Activated T-helper 2 cell treated with anti-CD3 and anti-CD28 coated beads, Interferon-gamma antibody, Interleukin-2, Interleukin-4, amounts not matched to agents 10 μg/mL and 5 μg/mL and 100 μg/mL, durations not matched to agents 14 hours and 24 hours and 36 hours (primary cell): ENCODE measurements around the gene IBA57. TPM values are rescaled to one million over a fixed set of nuclear protein-coding genes. Genes with fewer than 3 reads are reported as not detected.

ENCODE experiments used
- DNase-seq: peaks from one replicate; pipeline ENCODE4 v3.0.0; 2021; ENCODE audit warnings: low spot score
- H3K27ac Mint-ChIP-seq: one replicate; pipeline ENCODE4 v1.8.0; 2021; ENCODE audit warnings: mixed read lengths
- H3K27me3 Mint-ChIP-seq: one replicate; pipeline ENCODE4 v1.8.0; 2021; ENCODE audit warnings: low read depth, mixed read lengths
- H3K36me3 Mint-ChIP-seq: one replicate; pipeline ENCODE4 v1.8.0; 2021; ENCODE audit warnings: low read depth, mixed read lengths
- H3K4me1 Mint-ChIP-seq: one replicate; pipeline ENCODE4 v1.8.0; 2021; ENCODE audit warnings: low read depth, mixed read lengths
- H3K4me3 Mint-ChIP-seq: one replicate; pipeline ENCODE4 v1.8.0; 2021; ENCODE audit warnings: low read depth, mild to moderate bottlenecking, moderate library complexity, mixed read lengths
- H3K9me3 Mint-ChIP-seq: one replicate; pipeline ENCODE4 v1.8.0; 2021; ENCODE audit warnings: mixed read lengths
- intact Hi-C: fragments of 100-400 bp; cut with micrococcal nuclease; formaldehyde crosslinking; loops from one replicate; pipeline ENCODE4 v1.15.1; 2023
- total RNA-seq: library from RNA; stranded (reverse); gene quantifications from 2 replicates; pipeline ENCODE4 v1.2.3, GENCODE V29; 2022

IBA57 gene
- total RNA-seq, 1 donor from 2014 or later = 7.6 TPM

GRCh38 chr1:228147151-228147693, 18.4 kb upstream of the IBA57 start:
- Mint-ChIP-seq H3K9me3 (no peaks in the 10 kb centered on the region), H3K4me1 (peaks cover 14% of the 10 kb centered on the region), H3K27me3 (no peaks in the 10 kb centered on the region), H3K36me3 (peaks cover 21% of the 10 kb centered on the region), H3K27ac (no peak overlapping the region), H3K4me3 (no peak overlapping the region)
- intact Hi-C loops = no loop called here
- DNase-seq = no peak

GRCh38 chr1:228147768-228148167, 17.8 kb upstream of the IBA57 start:
- Mint-ChIP-seq H3K9me3 (no peaks in the 10 kb centered on the region), H3K27ac (no peak overlapping the region), H3K4me3 (no peak overlapping the region), H3K36me3 (peaks cover 18% of the 10 kb centered on the region), H3K4me1 (peaks cover 11% of the 10 kb centered on the region), H3K27me3 (no peaks in the 10 kb centered on the region)
- no peak for DNase-seq
- intact Hi-C loops = no loop called here

- intact Hi-C loops = no loop called here
- Mint-ChIP-seq H3K9me3 (no peaks in the 10 kb centered on the region), H3K4me3 (no peak overlapping the region), H3K4me1 (peaks cover 8% of the 10 kb centered on the region), H3K27me3 (no peaks in the 10 kb centered on the region), H3K36me3 (peaks cover 12% of the 10 kb centered on the region), H3K27ac (no peak overlapping the region)
- DNase-seq = no peak
Observed at GRCh38 chr1:228148196-228148861, 17.3 kb upstream of the IBA57 start.

GRCh38 chr1:228148935-228149405, 16.6 kb upstream of the IBA57 start:
- Mint-ChIP-seq H3K27ac (no peak overlapping the region), H3K4me1 (peaks cover 1% of the 10 kb centered on the region), H3K9me3 (no peaks in the 10 kb centered on the region), H3K36me3 (peaks cover 6% of the 10 kb centered on the region), H3K4me3 (no peak overlapping the region), H3K27me3 (no peaks in the 10 kb centered on the region)
- intact Hi-C loops = no loop called here
- DNase-seq = no peak

GRCh38 chr1:228149406-228150119, 16.0 kb upstream of the IBA57 start, which contains the start of gene GJC2:
Gene GJC2 (plus strand): TSS chr1:228149930. CDS start chr1:228157759, 7,829 bp downstream.
- DNase-seq = no peak
- H3K4me1 Mint-ChIP-seq = peaks cover under 1% of the 10 kb centered on the region
- H3K4me3 Mint-ChIP-seq = no peak within 1 kb of the TSS
- no peaks in the 10 kb centered on the region for H3K27me3 Mint-ChIP-seq
- no peaks in the 10 kb centered on the region for H3K9me3 Mint-ChIP-seq
- no peak within 1 kb of the TSS for H3K27ac Mint-ChIP-seq
- peaks cover 3% of the 10 kb centered on the region for H3K36me3 Mint-ChIP-seq
- intact Hi-C loops = no loop called here

GRCh38 chr1:228150120-228150460, 15.5 kb upstream of the IBA57 start:
- no peaks in the 10 kb centered on the region for H3K27me3 Mint-ChIP-seq
- H3K4me1 Mint-ChIP-seq = peaks cover 6% of the 10 kb centered on the region
- DNase-seq = no peak
- intact Hi-C loops = no loop called here
- no peak overlapping the region for H3K4me3 Mint-ChIP-seq
- H3K27ac Mint-ChIP-seq = no peak overlapping the region
- no peaks in the 10 kb centered on the region for H3K9me3 Mint-ChIP-seq
- H3K36me3 Mint-ChIP-seq = peaks cover 3% of the 10 kb centered on the region

- DNase-seq = no peak
- Mint-ChIP-seq H3K4me1 (peaks cover 8% of the 10 kb centered on the region), H3K4me3 (no peak overlapping the region), H3K27me3 (no peaks in the 10 kb centered on the region), H3K36me3 (peaks cover 2% of the 10 kb centered on the region), H3K27ac (no peak overlapping the region), H3K9me3 (no peaks in the 10 kb centered on the region)
- intact Hi-C loops = no loop called here
Observed at GRCh38 chr1:228150461-228151179, 15.0 kb upstream of the IBA57 start.

- Mint-ChIP-seq H3K4me1 (peaks cover 8% of the 10 kb centered on the region), H3K9me3 (no peaks in the 10 kb centered on the region), H3K27me3 (no peaks in the 10 kb centered on the region), H3K4me3 (no peak overlapping the region), H3K27ac (no peak overlapping the region), H3K36me3 (no peaks in the 10 kb centered on the region)
- intact Hi-C loops = no loop called here
- DNase-seq = no peak
Observed at GRCh38 chr1:228151180-228151925, 14.3 kb upstream of the IBA57 start.

- H3K27ac Mint-ChIP-seq = no peak overlapping the region
- H3K9me3 Mint-ChIP-seq = no peaks in the 10 kb centered on the region
- no peaks in the 10 kb centered on the region for H3K27me3 Mint-ChIP-seq
- intact Hi-C loops = no loop called here
- H3K4me1 Mint-ChIP-seq = peaks cover 8% of the 10 kb centered on the region
- no peak overlapping the region for H3K4me3 Mint-ChIP-seq
- DNase-seq = no peak
- no peaks in the 10 kb centered on the region for H3K36me3 Mint-ChIP-seq
Observed at GRCh38 chr1:228152097-228152917, 13.3 kb upstream of the IBA57 start.

- intact Hi-C loops = no loop called here
- no peak overlapping the region for H3K27ac Mint-ChIP-seq
- DNase-seq = no peak
- no peaks in the 10 kb centered on the region for H3K36me3 Mint-ChIP-seq
- no peaks in the 10 kb centered on the region for H3K9me3 Mint-ChIP-seq
- no peak overlapping the region for H3K4me3 Mint-ChIP-seq
- H3K4me1 Mint-ChIP-seq = peaks cover 8% of the 10 kb centered on the region
- no peaks in the 10 kb centered on the region for H3K27me3 Mint-ChIP-seq
Observed at GRCh38 chr1:228152918-228153258, 12.7 kb upstream of the IBA57 start.

GRCh38 chr1:228154021-228154669, 11.5 kb upstream of the IBA57 start:
- no peaks in the 10 kb centered on the region for H3K9me3 Mint-ChIP-seq
- intact Hi-C loops = no loop called here
- DNase-seq = no peak
- no peak overlapping the region for H3K4me3 Mint-ChIP-seq
- H3K27ac Mint-ChIP-seq = no peak overlapping the region
- H3K27me3 Mint-ChIP-seq = no peaks in the 10 kb centered on the region
- H3K36me3 Mint-ChIP-seq = no peaks in the 10 kb centered on the region
- peaks cover 8% of the 10 kb centered on the region for H3K4me1 Mint-ChIP-seq
